ENCODE data around the gene ASB17. TPM values are rescaled to one million over a fixed set of nuclear protein-coding genes. Genes with fewer than 3 reads are reported as not detected.
A peak's percentile ranks its signal among the peaks of the same experiment; 100 is the strongest.
"Not testable (repeated sequence)": the region's sequence is repeated elsewhere in the genome, so short reads cannot be mapped to it uniquely, and the experiment has no call there.

Gene ASB17
- not detected in 2 replicates for polyA plus RNA-seq (2014; cell fraction: cytosol; rRNA removed)
- polyA plus RNA-seq (2014; cell fraction: nucleus; rRNA removed), result not detected in 2 replicates

- DNase-seq (ENCODE audit: low spot score), result no peak
Measured at GRCh38 chr1:75932304-75932703, at the start of gene ASB17. ASB17 (minus strand) TSS chr1:75932404; CDS start chr1:75932291, 113 bp downstream.

- no peak for DNase-seq (ENCODE audit: low spot score)
Measured at GRCh38 chr1:75980972-75981897, 49.0 kb upstream of the ASB17 start.

GRCh38 chr1:75970631-75971030 is 38.4 kb upstream of the ASB17 start:
- no peak for DNase-seq (ENCODE audit: low spot score)

GRCh38 chr1:75969550-75969949 is 37.3 kb upstream of the ASB17 start:
- DNase-seq (ENCODE audit: low spot score), result no peak

GRCh38 chr1:75967719-75968118 is 35.5 kb upstream of the ASB17 start:
- DNase-seq (ENCODE audit: low spot score), result no peak

- DNase-seq (ENCODE audit: low spot score), result no peak
Measured at GRCh38 chr1:75964760-75965408, 32.7 kb upstream of the ASB17 start.

GRCh38 chr1:75964110-75964759 is 32.0 kb upstream of the ASB17 start:
- not testable (repeated sequence) for DNase-seq (ENCODE audit: low spot score)

- no peak for DNase-seq (ENCODE audit: low spot score)
Measured at GRCh38 chr1:75954586-75954985, 22.4 kb upstream of the ASB17 start.

GRCh38 chr1:75953461-75953860 is 21.3 kb upstream of the ASB17 start:
- no peak for DNase-seq (ENCODE audit: low spot score)

GRCh38 chr1:75952016-75952415 is 19.8 kb upstream of the ASB17 start:
- no peak for DNase-seq (ENCODE audit: low spot score)

GRCh38 chr1:75950176-75950575 is 18.0 kb upstream of the ASB17 start:
- DNase-seq (ENCODE audit: low spot score), result no peak

- DNase-seq (ENCODE audit: low spot score), result not testable (repeated sequence)
Measured at GRCh38 chr1:75943037-75943436, 10.8 kb upstream of the ASB17 start.

GRCh38 chr1:75937034-75937433 is 4.8 kb upstream of the ASB17 start:
- DNase-seq (ENCODE audit: low spot score), result no peak

GRCh38 chr1:75922698-75923097 is 9.5 kb downstream of the ASB17 start:
- no peak for DNase-seq (ENCODE audit: low spot score)

GRCh38 chr1:75916834-75917233 is 15.4 kb downstream of the ASB17 start:
- DNase-seq (ENCODE audit: low spot score), result no peak

- peak; percentile 67 for DNase-seq (ENCODE audit: low spot score)
Measured at GRCh38 chr1:75908717-75909152, 23.5 kb downstream of the ASB17 start.

- DNase-seq (ENCODE audit: low spot score), result no peak
Measured at GRCh38 chr1:75901371-75901770, 30.8 kb downstream of the ASB17 start.

- DNase-seq (ENCODE audit: low spot score), result no peak
Measured at GRCh38 chr1:75884437-75884836, 47.8 kb downstream of the ASB17 start.

- DNase-seq (ENCODE audit: low spot score), result no peak
Measured at GRCh38 chr1:75879985-75880384, 52.2 kb downstream of the ASB17 start.

- no peak for DNase-seq (ENCODE audit: low spot score)
Measured at GRCh38 chr1:75870951-75871350, 61.3 kb downstream of the ASB17 start.
